Fibroblast of peridontal ligament (primary cell): ENCODE measurements around the gene KLF2.
A peak's percentile ranks its signal among the peaks of the same experiment; 100 is the strongest.

ENCODE experiments used
- DNase-seq: peaks from one replicate; pipeline ENCODE4 v3.0.0-alpha.2; 2010; ENCODE audit errors: extremely low read depth

KLF2 gene

GRCh38 chr19:16363133-16363851 is 38.7 kb downstream of the KLF2 start:
- no peak for DNase-seq

GRCh38 chr19:16363852-16364230 is 39.2 kb downstream of the KLF2 start:
- no peak for DNase-seq

- no peak for DNase-seq
Measured at GRCh38 chr19:16364231-16364865, 39.7 kb downstream of the KLF2 start.

- no peak for DNase-seq
Measured at GRCh38 chr19:16365300-16365996, 40.8 kb downstream of the KLF2 start.

- DNase-seq, result no peak
Measured at GRCh38 chr19:16366056-16366432, 41.4 kb downstream of the KLF2 start.

GRCh38 chr19:16366433-16367260 is 42.0 kb downstream of the KLF2 start:
- no peak for DNase-seq

GRCh38 chr19:16367261-16367683 is 42.6 kb downstream of the KLF2 start:
- no peak for DNase-seq

GRCh38 chr19:16368385-16369305 is 44.0 kb downstream of the KLF2 start:
- no peak for DNase-seq

- DNase-seq, result no peak
Measured at GRCh38 chr19:16369306-16369663, 44.7 kb downstream of the KLF2 start.

- DNase-seq, result no peak
Measured at GRCh38 chr19:16369664-16370576, 45.3 kb downstream of the KLF2 start.

- no peak for DNase-seq
Measured at GRCh38 chr19:16370641-16371391, 46.2 kb downstream of the KLF2 start.

- no peak for DNase-seq
Measured at GRCh38 chr19:16371540-16371986, 46.9 kb downstream of the KLF2 start.

GRCh38 chr19:16372065-16372915 is 47.7 kb downstream of the KLF2 start:
- DNase-seq, result no peak

- no peak for DNase-seq
Measured at GRCh38 chr19:16373079-16373478, 48.5 kb downstream of the KLF2 start.

- peak; percentile 84 for DNase-seq
Measured at GRCh38 chr19:16373532-16373931, 48.9 kb downstream of the KLF2 start.

- DNase-seq, result no peak
Measured at GRCh38 chr19:16373989-16374388, 49.4 kb downstream of the KLF2 start.

- DNase-seq, result no peak
Measured at GRCh38 chr19:16374436-16374835, 49.8 kb downstream of the KLF2 start.
